HG03095 (cell line): Measurements from ENCODE around the gene GBF1.

Source experiments
- ATAC-seq: cut with Tn5 transposase; IDR thresholded peaks from one replicate; pipeline ENCODE4 v1.9.1; 2021; ENCODE audit warnings: moderate library complexity; ENCODE audit not compliant: unreplicated experiment

The GBF1 gene

DNA sequence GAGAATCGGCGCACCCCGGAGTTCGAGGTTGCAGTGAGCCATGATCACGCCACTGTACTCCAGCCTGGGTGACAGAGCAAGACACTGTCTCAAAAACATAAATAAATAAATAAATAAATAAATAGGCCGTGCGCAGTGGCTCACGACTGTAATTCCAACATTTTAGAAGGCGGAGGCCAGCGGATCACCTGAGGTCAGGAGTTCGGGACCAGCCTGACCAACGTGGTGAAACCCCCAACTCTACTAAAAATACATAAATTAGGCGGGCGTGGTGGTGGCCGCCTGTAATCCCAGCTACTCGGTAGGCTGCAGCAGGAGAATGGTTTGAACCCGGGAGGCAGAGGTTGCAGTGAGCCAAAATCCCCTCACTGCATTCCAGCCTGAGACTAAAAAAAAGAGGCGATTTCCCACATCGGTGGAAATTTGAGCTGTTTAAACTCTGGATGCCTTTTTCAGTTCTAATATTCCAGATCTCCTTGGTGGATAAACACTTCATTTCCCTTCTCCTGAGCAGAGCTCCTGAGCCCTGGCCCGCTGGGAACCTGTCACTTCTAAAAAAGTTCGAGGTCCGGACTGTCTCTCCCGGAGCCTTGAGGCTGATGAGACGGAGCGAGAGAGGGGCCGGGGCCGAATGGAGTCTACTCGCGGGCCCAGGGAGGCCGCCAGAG lies 148.2 kb downstream of the GBF1 start:
- ATAC-seq: no peak

DNA sequence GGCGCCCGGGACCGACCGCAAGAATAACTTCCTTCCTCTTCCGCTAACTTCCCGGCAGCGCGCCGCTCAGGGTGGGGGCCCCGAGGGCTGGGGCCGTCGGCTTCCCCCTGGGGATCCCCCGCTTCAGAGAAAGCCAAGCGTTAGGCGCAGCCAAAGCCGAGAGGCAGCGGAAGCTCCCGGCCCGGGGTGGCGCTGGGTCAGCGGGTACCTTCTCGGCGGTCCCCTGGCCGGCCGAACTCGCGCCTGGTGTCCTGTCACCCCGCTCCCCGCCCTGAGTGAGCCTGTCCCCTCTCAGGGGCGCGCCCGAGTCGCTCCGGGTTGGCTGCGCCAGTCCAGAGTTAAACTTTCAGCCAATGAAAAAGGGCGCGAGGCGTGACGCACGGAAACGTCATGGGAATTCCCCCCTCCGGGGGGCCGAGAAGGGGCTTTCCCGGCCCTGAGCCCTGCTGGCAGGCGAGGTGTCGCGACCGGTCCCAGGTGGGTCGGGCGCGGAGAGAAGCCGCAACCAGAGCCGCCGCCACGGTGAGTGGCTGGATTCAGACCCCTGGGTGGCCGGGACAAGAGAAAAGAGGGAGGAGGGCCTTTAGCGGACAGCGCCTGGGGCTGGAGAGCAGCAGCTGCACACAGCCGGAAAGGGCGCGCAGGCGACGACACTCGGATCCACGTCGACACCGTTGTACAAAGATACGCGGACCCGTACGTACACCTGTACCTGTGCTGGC lies 148.9 kb downstream of the GBF1 start:
- peak; percentile 68 for ATAC-seq

DNA sequence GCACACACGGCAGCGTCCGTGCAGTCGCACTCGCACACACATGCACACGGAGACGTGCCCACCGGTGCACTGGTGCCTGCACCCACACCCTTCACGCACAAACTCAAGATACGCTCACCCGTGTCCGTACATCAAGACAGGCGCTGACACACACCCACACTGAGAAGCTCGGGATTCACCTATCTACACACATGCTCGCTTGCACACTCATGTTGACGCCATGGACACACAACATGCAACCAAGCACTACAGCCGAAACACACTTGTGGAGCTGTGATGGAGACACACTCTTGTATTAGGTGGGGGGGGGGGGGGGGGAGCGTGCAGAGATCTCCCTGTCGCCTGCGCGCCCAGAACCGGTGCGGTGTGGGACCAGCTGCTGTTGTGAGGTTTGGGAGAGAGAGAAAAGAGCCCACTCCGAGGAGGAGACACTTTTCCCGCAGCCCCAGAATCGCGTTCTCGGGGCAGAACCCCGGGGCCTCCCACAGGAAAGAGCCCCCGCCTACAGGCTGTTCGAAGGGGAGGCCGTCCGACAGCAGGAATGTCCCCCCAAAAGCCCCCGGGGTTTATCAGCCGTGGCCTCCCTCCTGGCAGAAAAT lies 149.6 kb downstream of the GBF1 start:
- ATAC-seq: no peak

DNA sequence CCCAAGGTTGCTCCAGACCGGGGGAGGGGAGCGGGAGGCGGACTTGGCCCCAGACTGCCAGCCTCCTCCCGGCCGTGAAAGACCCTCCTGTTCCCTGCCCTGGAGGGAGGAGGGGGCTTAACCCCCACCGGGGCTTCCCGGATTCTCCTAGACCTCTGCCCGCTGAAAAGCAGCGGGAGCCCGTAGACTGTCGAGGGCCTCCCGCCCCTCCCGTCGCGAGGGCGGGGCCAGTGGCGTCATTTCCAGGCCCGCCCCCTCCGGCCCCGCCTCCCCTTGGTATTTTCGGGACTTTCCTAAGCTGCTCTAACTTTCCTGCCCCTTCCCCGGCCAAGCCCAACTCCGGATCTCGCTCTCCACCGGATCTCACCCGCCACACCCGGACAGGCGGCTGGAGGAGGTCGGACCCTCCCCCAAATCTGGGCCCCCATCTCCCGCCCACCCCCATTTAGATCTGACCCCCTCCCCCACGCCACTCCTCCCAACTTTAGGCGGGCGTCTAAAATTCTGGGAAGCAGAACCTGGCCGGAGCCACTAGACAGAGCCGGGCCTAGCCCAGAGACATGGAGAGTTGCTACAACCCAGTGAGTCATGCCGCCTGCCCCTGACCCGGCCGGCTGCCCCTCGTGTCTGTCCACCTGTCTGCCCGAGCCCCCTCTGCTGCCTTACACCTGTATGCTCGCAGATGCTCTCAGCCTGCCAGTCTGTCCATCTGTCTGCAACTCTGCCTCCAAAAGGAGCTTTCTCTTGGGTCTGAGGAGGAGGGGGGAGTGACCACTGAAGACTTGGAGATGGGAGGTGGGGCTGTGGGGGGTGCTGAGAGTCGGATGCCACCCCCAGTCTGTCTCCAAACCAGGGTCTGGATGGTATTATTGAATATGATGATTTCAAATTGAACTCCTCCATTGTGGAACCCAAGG lies 150.3 kb downstream of the GBF1 start, which contains the start of gene NFKB2:
Gene NFKB2 (plus strand): TSS at position 306 of the 917 bp plus-strand sequence. CDS start 255 bp downstream, at position 561.
- peak; percentile 33 for ATAC-seq

DNA sequence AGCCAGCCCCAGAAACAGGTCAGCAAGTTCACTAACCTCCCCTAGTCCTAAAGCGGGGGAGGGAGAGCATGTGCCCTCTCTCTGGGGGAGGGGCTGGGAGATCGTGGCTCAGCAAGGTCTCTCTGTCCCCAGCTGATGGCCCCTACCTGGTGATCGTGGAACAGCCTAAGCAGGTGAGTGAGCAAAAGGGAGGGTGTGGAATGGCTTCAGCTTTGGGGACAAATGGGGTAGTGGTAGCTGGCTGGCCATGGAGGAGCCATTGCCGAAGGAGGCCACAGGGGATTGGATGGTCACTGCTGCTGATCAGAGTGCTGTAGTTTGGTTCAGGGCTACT lies 151.0 kb downstream of the GBF1 start:
- no peak for ATAC-seq

DNA sequence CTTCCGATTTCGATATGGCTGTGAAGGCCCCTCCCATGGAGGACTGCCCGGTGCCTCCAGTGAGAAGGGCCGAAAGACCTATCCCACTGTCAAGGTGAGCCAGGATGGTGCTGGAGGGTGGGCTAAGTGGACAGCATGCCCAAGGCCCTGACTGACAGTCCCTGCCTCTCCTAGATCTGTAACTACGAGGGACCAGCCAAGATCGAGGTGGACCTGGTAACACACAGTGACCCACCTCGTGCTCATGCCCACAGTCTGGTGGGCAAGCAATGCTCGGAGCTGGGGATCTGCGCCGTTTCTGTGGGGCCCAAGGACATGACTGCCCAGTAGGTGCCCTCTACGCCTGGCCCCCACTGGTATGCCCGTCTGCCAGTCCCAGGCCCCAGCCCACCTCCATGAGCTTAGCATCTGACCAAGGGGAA lies 151.4 kb downstream of the GBF1 start:
- ATAC-seq: no peak

DNA sequence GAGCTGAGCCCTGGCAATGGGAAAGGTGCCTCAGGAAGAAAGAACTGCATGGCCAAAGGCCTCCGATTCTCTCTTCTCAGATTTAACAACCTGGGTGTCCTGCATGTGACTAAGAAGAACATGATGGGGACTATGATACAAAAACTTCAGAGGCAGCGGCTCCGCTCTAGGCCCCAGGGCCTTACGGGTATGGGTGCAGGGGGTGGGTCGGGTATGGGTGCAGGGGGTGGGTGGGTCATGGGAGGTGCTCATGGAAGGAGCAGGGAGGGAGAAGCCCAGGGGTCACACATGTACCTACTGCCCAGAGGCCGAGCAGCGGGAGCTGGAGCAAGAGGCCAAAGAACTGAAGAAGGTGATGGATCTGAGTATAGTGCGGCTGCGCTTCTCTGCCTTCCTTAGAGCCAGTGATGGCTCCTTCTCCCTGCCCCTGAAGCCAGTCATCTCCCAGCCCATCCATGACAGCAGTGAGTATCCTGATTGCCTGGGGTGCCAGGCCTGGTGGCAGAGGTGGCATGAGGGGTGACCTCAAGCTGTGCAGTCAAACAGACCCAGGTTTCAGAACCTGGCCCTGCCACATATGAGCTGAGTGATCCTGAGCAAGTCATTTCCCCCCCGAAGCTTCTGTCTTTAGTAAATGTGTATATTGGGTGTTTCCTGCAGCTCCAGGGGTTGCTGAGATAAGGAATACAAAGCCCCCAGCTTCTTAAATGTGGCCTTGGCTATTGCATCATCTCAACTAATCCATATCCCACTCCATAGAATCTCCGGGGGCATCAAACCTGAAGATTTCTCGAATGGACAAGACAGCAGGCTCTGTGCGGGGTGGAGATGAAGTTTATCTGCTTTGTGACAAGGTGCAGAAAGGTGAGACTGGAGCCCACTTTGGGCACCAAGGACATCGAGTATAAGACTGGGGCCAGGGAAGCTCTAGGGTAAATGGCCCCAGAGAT lies 152.2 kb downstream of the GBF1 start:
- ATAC-seq: no peak

DNA sequence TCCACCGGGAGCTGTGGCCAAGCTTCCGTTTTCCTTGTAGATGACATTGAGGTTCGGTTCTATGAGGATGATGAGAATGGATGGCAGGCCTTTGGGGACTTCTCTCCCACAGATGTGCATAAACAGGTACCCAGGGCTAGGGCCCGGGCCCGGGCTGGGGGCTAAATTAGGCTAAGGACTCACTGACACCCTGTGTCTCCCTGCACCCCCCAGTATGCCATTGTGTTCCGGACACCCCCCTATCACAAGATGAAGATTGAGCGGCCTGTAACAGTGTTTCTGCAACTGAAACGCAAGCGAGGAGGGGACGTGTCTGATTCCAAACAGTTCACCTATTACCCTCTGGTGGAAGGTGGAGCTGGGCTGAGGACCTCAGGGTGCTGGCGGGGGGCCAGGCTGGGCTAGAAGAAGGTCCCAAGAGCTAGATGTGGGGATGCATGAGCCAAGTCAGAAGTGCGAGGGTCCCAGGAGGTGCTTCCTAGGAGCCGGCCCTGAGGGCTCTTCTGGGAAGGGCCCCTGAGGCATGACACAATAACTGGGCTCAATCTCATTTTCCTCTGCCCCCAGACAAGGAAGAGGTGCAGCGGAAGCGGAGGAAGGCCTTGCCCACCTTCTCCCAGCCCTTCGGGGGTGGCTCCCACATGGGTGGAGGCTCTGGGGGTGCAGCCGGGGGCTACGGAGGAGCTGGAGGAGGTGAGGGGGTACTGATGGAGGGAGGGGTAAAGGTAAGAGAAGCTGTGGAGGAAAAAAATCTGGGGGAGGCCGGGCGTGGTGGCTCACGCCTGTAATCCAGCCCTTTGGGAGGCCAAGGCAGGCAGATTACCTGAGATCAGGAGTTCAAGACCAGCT lies 153.1 kb downstream of the GBF1 start:
- ATAC-seq: no peak

DNA sequence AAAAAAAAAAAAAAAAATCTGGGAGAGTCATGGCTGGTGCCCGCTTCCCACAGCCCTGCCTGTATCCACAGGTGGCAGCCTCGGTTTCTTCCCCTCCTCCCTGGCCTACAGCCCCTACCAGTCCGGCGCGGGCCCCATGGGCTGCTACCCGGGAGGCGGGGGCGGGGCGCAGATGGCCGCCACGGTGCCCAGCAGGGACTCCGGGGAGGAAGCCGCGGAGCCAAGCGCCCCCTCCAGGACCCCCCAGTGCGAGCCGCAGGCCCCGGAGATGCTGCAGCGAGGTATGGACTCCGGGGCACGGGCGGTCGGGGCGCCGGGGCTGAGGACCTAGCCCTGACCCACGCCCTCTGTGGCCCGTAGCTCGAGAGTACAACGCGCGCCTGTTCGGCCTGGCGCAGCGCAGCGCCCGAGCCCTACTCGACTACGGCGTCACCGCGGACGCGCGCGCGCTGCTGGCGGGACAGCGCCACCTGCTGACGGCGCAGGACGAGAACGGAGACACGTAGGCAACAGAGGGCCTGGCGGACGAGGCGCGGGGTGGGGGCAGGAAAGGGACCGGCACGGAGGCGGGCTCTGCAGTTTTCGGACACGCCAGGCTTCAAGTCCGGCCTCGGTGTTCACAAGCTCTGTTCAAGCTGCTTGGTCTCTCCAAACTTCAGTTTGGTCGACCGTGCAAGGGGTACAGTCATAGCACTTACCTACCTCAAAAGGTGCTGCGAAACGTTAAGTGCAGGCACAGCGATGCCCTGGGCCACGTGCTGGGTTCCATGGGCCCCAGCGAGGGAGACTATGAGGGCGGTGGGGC lies 154.1 kb downstream of the GBF1 start:
- ATAC-seq: peak; percentile 41

DNA sequence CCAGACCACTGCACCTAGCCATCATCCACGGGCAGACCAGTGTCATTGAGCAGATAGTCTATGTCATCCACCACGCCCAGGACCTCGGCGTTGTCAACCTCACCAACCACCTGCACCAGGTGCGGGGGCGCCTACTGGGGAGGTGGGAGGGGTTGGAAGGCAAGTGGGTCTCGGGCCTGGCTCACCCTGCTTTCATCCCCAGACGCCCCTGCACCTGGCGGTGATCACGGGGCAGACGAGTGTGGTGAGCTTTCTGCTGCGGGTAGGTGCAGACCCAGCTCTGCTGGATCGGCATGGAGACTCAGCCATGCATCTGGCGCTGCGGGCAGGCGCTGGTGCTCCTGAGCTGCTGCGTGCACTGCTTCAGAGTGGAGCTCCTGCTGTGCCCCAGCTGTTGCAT lies 154.7 kb downstream of the GBF1 start:
- ATAC-seq: no peak

DNA sequence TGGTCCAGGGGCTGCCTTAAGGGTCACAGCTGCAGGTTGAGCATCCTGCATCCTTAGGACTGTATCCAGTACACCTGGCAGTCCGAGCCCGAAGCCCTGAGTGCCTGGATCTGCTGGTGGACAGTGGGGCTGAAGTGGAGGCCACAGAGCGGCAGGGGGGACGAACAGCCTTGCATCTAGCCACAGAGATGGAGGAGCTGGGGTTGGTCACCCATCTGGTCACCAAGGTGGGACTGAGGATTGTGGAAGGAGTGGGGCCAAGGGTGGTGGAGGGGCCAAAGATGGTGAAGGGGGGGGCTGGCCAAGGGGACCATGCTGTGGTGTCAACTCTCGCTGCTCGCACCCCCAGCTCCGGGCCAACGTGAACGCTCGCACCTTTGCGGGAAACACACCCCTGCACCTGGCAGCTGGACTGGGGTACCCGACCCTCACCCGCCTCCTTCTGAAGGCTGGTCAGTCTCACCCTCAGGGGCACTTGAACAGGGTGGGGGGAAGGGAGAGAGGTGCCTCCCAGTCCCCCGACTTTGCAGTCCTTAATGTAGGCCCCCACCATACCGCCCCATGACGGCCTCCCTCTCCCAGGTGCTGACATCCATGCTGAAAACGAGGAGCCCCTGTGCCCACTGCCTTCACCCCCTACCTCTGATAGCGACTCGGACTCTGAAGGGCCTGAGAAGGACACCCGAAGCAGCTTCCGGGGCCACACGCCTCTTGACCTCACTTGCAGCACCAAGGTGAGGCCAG lies 155.4 kb downstream of the GBF1 start:
- no peak for ATAC-seq

DNA sequence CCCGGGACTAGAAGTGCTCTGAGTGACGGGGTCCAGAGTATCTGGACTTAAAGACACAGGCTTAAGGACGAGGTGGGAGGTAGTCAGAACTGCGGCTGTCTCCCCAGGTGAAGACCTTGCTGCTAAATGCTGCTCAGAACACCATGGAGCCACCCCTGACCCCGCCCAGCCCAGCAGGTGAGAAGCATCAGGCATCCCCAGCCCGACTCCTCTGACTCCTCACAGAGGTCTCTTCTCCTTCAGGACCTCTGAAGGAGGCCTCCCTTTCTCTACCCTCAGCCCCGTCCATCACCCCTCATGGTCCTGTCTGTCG lies 156.0 kb downstream of the GBF1 start:
- ATAC-seq: no peak

DNA sequence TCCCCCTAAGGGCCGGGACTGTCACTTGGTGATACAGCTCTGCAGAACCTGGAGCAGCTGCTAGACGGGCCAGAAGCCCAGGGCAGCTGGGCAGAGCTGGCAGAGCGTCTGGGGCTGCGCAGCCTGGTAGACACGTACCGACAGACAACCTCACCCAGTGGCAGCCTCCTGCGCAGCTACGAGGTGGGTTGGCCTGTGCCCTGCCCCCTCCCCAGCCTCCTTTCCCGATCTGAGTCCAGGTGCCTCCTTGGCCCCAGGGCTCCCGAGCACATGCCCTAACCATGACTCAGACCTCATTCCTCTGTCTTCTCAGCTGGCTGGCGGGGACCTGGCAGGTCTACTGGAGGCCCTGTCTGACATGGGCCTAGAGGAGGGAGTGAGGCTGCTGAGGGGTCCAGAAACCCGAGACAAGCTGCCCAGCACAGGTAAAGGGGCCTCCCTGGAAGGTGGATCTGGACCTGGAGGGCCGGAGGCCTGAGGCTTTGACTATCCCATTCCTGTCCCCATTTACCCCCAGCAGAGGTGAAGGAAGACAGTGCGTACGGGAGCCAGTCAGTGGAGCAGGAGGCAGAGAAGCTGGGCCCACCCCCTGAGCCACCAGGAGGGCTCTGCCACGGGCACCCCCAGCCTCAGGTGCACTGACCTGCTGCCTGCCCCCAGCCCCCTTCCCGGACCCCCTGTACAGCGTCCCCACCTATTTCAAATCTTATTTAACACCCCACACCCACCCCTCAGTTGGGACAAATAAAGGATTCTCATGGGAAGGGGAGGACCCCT lies 156.6 kb downstream of the GBF1 start:
- no peak for ATAC-seq

DNA sequence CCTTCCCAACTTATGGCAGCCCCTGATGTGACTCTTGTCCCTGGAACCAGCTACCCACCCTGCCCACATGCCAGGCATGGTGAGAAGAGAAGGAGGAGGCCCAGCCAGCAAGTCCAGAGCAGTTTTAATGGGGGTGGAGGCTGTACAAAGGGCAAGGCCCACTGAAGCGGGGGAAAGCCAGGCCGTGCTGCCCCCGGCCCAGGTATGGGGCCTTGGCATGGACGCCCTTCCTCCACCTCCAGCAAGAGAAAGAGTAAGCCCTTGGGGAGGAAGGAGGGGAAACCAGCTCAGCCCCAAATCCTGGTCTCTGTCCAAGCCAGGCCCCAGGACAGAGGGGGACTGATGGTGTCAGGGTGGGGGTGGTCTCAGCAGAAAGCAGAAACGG lies 157.2 kb downstream of the GBF1 start:
- no peak for ATAC-seq

DNA sequence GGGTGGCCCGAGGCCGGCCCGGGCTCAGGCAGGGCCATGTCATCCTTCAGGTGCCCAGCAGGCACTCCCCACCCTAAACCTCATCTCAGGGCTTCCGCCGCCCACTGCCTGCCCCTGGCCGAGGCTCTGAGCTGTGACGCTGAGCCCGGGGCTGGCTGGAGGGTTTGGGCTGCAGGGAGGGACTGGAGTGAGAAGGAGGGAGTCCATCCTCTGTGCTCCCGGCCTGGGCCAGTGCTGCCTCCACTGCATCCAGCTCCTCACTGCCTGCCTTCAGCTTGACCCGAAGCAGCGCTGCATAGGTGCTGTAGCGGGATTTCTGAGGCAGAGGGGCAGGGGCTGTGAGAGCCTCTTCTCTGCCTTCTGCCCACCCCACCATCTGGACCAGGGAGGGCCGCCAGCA lies 157.8 kb downstream of the GBF1 start:
- no peak for ATAC-seq

DNA sequence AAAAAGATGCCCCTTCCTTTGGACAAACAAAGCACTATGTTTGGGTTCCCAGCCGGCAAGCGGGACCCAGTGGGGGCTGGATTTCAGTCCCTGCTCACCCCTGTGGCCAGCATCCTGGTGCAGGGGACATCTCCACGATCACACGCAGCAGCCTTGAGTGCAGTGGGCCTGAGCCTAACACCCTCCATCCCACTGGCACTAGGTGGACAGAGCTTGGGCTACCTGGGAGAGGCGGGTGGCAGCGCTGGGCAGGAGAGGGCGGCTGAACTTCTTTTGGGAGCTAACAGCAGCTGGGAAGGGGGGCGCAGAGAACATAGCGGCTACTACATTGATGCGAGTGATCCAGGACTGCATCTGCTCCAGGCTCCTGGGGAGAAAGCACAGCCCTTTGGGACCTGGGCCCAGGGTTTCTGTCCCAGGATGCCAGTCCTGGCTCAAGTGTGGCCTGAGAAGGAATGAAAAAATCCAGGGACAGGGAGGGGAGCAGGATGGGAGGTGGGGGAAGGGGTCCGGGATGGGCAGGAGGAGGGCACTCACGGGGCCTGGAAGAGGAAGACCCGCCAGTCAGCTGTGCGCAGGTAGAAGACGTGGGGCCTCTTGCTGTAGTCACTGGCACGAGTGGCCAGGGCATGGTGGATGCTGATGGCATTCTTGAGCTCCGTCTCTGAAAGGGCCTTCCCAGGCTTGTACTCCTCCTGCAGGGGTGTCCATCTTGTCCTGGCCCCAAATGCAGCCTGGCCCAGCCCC lies 159.2 kb downstream of the GBF1 start:
- ATAC-seq: no peak
